ENCODE results near the gene FAM170A. TPM values are rescaled to one million over a fixed set of nuclear protein-coding genes. Genes with fewer than 3 reads are reported as not detected.
A peak's percentile ranks its signal among the peaks of the same experiment; 100 is the strongest.

Gene FAM170A
- total and polyA plus RNA-seq, 4 donors = 0.08 TPM; not detected in 3

DNA sequence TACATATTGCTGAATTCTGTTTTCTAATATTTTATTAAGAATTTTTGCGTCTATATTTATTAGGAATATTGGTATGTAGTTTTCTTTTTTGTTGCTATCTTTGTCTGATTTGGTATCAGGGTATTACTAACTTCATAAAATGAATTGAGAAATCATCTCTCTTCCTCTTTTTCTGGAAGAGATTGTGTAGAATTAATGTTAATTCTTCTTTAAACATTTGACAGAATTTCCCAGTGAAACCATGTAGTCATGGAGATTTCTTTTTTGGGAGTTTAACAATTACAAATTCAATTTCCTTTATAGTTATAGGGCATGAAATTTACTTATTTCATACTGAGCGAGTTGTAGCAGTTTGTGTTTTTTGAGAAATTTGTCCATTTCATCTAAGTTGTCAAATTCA is 3.3 kb upstream of the FAM170A start:
- TF ChIP-seq, protein P1, sequence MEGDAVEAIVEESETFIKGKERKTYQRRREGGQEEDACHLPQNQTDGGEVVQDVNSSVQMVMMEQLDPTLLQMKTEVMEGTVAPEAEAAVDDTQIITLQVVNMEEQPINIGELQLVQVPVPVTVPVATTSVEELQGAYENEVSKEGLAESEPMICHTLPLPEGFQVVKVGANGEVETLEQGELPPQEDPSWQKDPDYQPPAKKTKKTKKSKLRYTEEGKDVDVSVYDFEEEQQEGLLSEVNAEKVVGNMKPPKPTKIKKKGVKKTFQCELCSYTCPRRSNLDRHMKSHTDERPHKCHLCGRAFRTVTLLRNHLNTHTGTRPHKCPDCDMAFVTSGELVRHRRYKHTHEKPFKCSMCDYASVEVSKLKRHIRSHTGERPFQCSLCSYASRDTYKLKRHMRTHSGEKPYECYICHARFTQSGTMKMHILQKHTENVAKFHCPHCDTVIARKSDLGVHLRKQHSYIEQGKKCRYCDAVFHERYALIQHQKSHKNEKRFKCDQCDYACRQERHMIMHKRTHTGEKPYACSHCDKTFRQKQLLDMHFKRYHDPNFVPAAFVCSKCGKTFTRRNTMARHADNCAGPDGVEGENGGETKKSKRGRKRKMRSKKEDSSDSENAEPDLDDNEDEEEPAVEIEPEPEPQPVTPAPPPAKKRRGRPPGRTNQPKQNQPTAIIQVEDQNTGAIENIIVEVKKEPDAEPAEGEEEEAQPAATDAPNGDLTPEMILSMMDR (IDR thresholded peaks at IDR 0.05; ENCODE audit: control extremely low read depth, extremely low read depth) = no peak
- Histone ChIP-seq H3K36me3 (ENCODE audit: control insufficient read depth in 4 of 4, insufficient read depth in 4 of 4, low read length in 4 of 4) (no peaks in the 10 kb centered on the region), H3K4me3 (no peak overlapping the region), H3K9ac (ENCODE audit: insufficient read depth in 1 of 2, low read length in 2 of 2) (no peak overlapping the region), H3K9me3 (ENCODE audit: control insufficient read depth in 4 of 4, insufficient read depth in 3 of 4, low read length in 3 of 4) (peaks cover 0 to 4% (median 0%) of the 10 kb centered on the region in 4 donors), H3K27me3 (ENCODE audit: control insufficient read depth in 3 of 3, insufficient read depth in 3 of 3, low read length in 2 of 3) (no peaks in the 10 kb centered on the region), H3K27ac (ENCODE audit: low read depth in 1 of 2, low read length in 1 of 2) (no peak overlapping the region), H3K4me1 (ENCODE audit: control insufficient read depth in 5 of 5, insufficient read depth in 5 of 5, low read length in 5 of 5) (no peaks in the 10 kb centered on the region)
- ATAC-seq (ENCODE audit: insufficient read depth, low FRiP score) = no peak
- DNase-seq = no peak
- 44 to 63% methylated on average over 2 of the region's 2 CpGs for WGBS, 2 donors

DNA sequence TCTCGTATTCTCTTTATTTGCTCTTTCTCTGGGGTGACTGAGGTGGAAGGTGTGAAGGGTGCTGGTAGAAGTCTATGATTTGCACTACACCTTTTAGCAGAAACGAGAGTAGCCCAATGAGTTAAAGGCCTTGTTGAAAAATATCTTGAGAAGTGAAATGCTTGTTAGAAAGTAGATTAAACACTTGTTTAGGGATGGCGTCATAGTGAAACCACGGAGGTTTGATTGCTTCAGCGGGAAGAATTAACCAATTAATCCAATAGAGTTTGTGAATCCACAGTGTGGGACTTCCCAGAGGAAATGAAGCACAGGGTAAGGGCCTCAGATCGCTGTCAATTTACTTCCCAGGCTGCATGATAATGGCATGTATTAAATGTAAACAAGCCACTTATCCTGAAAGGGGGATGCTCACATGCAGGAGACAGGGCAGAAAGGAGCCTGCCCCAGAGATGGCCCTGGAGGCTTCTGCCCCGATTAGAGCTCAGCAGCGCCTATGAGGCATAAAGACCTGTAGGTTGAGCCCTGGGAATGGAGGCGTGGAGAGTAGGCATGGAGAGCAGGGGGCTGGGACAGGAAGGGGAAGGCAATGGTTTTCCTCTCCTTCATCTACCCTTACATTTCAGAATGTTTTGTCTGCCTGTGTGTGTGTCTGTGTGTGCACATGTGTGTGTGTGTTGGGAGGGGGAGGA is 1.5 kb downstream of the FAM170A start:
- Histone ChIP-seq H3K4me3 (no peak overlapping the region), H3K36me3 (ENCODE audit: control insufficient read depth in 4 of 4, insufficient read depth in 4 of 4, low read length in 4 of 4) (no peaks in the 10 kb centered on the region), H3K27ac (ENCODE audit: low read depth in 1 of 2, low read length in 1 of 2) (no peak overlapping the region), H3K27me3 (ENCODE audit: control insufficient read depth in 3 of 3, insufficient read depth in 3 of 3, low read length in 2 of 3) (no peaks in the 10 kb centered on the region), H3K9me3 (ENCODE audit: control insufficient read depth in 4 of 4, insufficient read depth in 3 of 4, low read length in 3 of 4) (no peaks in the 10 kb centered on the region), H3K4me1 (ENCODE audit: control insufficient read depth in 5 of 5, insufficient read depth in 5 of 5, low read length in 5 of 5) (no peaks in the 10 kb centered on the region), H3K9ac (ENCODE audit: insufficient read depth in 1 of 2, low read length in 2 of 2) (no peak overlapping the region)
- ATAC-seq (ENCODE audit: insufficient read depth, low FRiP score) (peak; percentile 32), DNase-seq (peak in 1 of 3 donors; percentile 29)
- TF ChIP-seq, protein P1 (IDR thresholded peaks at IDR 0.05; ENCODE audit: control extremely low read depth, extremely low read depth) = no peak
- 59 to 70% methylated on average over 9 of the region's 9 CpGs for WGBS, 2 donors

DNA sequence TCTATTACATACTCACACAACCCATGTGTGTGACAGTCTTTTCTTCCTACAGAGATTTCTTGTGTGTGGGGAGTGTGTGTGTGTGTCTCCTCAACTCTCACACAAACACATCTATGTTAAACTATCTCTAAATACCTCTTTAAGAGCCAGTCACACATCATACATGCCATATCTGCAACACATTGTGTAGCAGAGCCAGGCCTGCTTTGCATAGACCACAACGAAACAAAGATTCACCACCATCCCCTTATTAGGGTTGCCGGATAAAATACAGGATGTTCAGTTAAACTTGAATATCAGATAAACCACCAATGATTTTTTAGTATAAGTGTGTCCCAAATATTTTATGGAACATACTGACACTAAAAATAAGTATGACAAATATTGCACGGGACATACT is 2.3 kb downstream of the FAM170A start:
- Histone ChIP-seq H3K4me1 (ENCODE audit: control insufficient read depth in 5 of 5, insufficient read depth in 5 of 5, low read length in 5 of 5) (no peaks in the 10 kb centered on the region), H3K9me3 (ENCODE audit: control insufficient read depth in 4 of 4, insufficient read depth in 3 of 4, low read length in 3 of 4) (no peaks in the 10 kb centered on the region), H3K27me3 (ENCODE audit: control insufficient read depth in 3 of 3, insufficient read depth in 3 of 3, low read length in 2 of 3) (no peaks in the 10 kb centered on the region), H3K27ac (ENCODE audit: low read depth in 1 of 2, low read length in 1 of 2) (no peak overlapping the region), H3K36me3 (ENCODE audit: control insufficient read depth in 4 of 4, insufficient read depth in 4 of 4, low read length in 4 of 4) (no peaks in the 10 kb centered on the region), H3K9ac (ENCODE audit: insufficient read depth in 1 of 2, low read length in 2 of 2) (no peak overlapping the region), H3K4me3 (no peak overlapping the region)
- DNase-seq (no peak), ATAC-seq (ENCODE audit: insufficient read depth, low FRiP score) (no peak)
- WGBS, 2 donors = 94% methylated on average over 3 of the region's 3 CpGs
- TF ChIP-seq, protein P1 (IDR thresholded peaks at IDR 0.05; ENCODE audit: control extremely low read depth, extremely low read depth) = no peak

DNA sequence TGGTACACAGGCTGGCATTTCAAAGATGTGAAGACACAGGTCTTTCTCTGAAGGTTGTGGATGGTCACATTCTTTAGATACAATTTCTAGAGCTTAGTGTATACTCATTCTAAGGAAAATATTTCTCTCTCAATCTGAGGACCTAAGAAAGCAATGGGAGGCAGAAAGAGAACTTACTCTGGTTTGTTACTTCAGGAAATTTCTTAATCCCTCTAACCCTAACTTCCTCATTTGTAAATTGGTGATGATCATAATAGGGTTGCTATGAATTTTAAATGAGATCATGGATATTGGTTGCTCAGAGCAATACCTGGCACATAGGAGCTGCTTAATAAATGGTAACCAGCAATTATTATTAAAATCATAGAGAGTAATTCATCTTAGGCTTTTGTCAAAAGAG is 22.1 kb downstream of the FAM170A start:
- Histone ChIP-seq H3K27ac (ENCODE audit: low read depth in 1 of 2, low read length in 1 of 2) (no peak overlapping the region), H3K4me1 (ENCODE audit: control insufficient read depth in 5 of 5, insufficient read depth in 5 of 5, low read length in 5 of 5) (no peaks in the 10 kb centered on the region), H3K27me3 (ENCODE audit: control insufficient read depth in 3 of 3, insufficient read depth in 3 of 3, low read length in 2 of 3) (no peaks in the 10 kb centered on the region), H3K9ac (ENCODE audit: insufficient read depth in 1 of 2, low read length in 2 of 2) (no peak overlapping the region), H3K4me3 (no peak overlapping the region), H3K36me3 (ENCODE audit: control insufficient read depth in 4 of 4, insufficient read depth in 4 of 4, low read length in 4 of 4) (no peaks in the 10 kb centered on the region), H3K9me3 (ENCODE audit: control insufficient read depth in 4 of 4, insufficient read depth in 3 of 4, low read length in 3 of 4) (peaks cover 0 to 2% (median 0%) of the 10 kb centered on the region in 4 donors)
- ATAC-seq (ENCODE audit: insufficient read depth, low FRiP score) (no peak), DNase-seq (no peak)
- TF ChIP-seq, protein P1 (IDR thresholded peaks at IDR 0.05; ENCODE audit: control extremely low read depth, extremely low read depth) = no peak
